Lung (tissue), 12 donors: ENCODE data around the gene LRRC17. TPM values are rescaled to one million over a fixed set of nuclear protein-coding genes. Genes with fewer than 3 reads are reported as not detected.

Experiments used
- ATAC-seq: fragments of 200-7000 bp; cut with Tn5 transposase; one replicate; pipeline ENCODE4 v1.9.1; 2020; ENCODE audit warnings: moderate number of reproducible peaks; ENCODE audit not compliant: insufficient read depth, low FRiP score
- DNase-seq, 3 donors: peaks; one replicate each; pipeline ENCODE4 v3.0.0-alpha.2; 2013 to 2017
- H3K27ac ChIP-seq, 2 donors: one replicate each; pipeline ENCODE4 v1.5.1; 2013; ENCODE audit warnings: mild to moderate bottlenecking in 2 of 2, moderate library complexity in 2 of 2, control low read depth in 1 of 2, inconsistent platforms in 1 of 2, low read depth in 1 of 2, low read length in 1 of 2
- H3K27me3 ChIP-seq, 3 donors: one replicate each; pipeline ENCODE4 v1.5.1; 2013; ENCODE audit warnings: low read length in 2 of 3; ENCODE audit not compliant: control insufficient read depth in 3 of 3, insufficient read depth in 3 of 3
- H3K36me3 ChIP-seq, 4 donors: one replicate each; pipeline ENCODE4 v1.5.1; 2013; ENCODE audit warnings: low read length in 4 of 4, mild to moderate bottlenecking in 1 of 4, moderate library complexity in 1 of 4; ENCODE audit not compliant: control insufficient read depth in 4 of 4, insufficient read depth in 4 of 4
- H3K4me1 ChIP-seq, 5 donors: one replicate each; pipeline ENCODE4 v1.5.1; 2013; ENCODE audit warnings: low read length in 5 of 5, mild to moderate bottlenecking in 2 of 5, moderate library complexity in 1 of 5; ENCODE audit not compliant: control insufficient read depth in 5 of 5, insufficient read depth in 5 of 5
- H3K4me3 ChIP-seq: one replicate; pipeline ENCODE4 v1.5.1; 2013; ENCODE audit warnings: mild to moderate bottlenecking, control low read depth, moderate library complexity
- H3K9ac ChIP-seq, 2 donors: one replicate each; pipeline ENCODE4 v1.5.1; 2013; ENCODE audit warnings: low read length in 2 of 2, control low read depth in 1 of 2; ENCODE audit not compliant: insufficient read depth in 1 of 2
- H3K9me3 ChIP-seq, 4 donors: one replicate each; pipeline ENCODE4 v1.5.1; 2013; ENCODE audit warnings: low read length in 3 of 4, mild to moderate bottlenecking in 1 of 4, moderate library complexity in 1 of 4; ENCODE audit not compliant: control insufficient read depth in 4 of 4, insufficient read depth in 3 of 4
- WGBS, 2 donors: extraction: QIAGEN DNeasy Blood & Tissue Kit; methylation state at CpG; one replicate each; pipeline ENCODE4 v1.1.7; 2013; 5-methylcytosine and 5-hydroxymethylcytosine counted together
- polyA plus RNA-seq, 2 donors: library from polyadenylated mRNA; stranded (reverse); fragments of 200-250 nt; gene quantifications; one replicate each; pipeline ENCODE4 v1.2.1, GENCODE V29; 2013
- total RNA-seq, 2 donors: library from RNA; depleted of rRNA in 1 of 2; stranded (reverse); fragments of >200 nt in 1 of 2; gene quantifications; one replicate each; pipeline ENCODE4 v1.2.1, GENCODE V29; 2014 to 2021
- TF ChIP-seq, protein P1 (sequence below): IDR thresholded peaks from 2 replicates; pipeline ENCODE4 v1.5.1; 2012; ENCODE audit warnings: mild to moderate bottlenecking; ENCODE audit errors: control extremely low read depth, extremely low read depth
- donor health status: control.
- donor health status: control.
- donor health status: Bipolar disorder and iron deficiency.
- donor health status: healthy.
- donor health status: DM: yes; HTN: yes; CAD: no.

Gene LRRC17
- total and polyA plus RNA-seq, 4 donors: 0.63 to 81.6 (median 2.2) TPM

DNA sequence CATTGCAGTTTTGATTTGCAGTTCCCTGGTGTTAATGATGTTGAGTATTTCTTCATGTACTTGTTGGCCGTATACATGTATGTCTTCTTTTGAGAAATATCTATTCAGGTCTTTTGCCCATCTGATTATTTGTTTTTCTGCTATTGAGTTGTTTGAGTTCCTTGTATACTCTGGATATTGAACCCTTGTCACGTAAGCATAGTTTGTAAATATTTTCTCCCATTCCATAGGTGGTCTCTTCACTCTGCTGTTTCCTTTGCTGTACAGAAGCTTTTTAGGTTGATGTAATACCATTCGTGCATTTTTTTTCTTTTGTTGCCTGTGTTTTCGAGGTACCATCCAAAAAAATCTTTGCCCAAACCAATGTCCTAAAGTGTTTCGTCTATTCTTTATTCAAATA is 43.6 kb upstream of the LRRC17 start:
- ATAC-seq: no peak
- Histone ChIP-seq H3K9ac (no peak overlapping the region), H3K27me3 (no peaks in the 10 kb centered on the region), H3K27ac (no peak overlapping the region), H3K9me3 (no peaks in the 10 kb centered on the region), H3K4me1 (peaks cover 0 to 19% (median 3%) of the 10 kb centered on the region in 5 donors), H3K36me3 (no peaks in the 10 kb centered on the region), H3K4me3 (no peak overlapping the region)
- DNase-seq: no peak
- TF ChIP-seq, protein P1, sequence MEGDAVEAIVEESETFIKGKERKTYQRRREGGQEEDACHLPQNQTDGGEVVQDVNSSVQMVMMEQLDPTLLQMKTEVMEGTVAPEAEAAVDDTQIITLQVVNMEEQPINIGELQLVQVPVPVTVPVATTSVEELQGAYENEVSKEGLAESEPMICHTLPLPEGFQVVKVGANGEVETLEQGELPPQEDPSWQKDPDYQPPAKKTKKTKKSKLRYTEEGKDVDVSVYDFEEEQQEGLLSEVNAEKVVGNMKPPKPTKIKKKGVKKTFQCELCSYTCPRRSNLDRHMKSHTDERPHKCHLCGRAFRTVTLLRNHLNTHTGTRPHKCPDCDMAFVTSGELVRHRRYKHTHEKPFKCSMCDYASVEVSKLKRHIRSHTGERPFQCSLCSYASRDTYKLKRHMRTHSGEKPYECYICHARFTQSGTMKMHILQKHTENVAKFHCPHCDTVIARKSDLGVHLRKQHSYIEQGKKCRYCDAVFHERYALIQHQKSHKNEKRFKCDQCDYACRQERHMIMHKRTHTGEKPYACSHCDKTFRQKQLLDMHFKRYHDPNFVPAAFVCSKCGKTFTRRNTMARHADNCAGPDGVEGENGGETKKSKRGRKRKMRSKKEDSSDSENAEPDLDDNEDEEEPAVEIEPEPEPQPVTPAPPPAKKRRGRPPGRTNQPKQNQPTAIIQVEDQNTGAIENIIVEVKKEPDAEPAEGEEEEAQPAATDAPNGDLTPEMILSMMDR: no peak
- 97 to 98% methylated on average over 5 of the region's 5 CpGs for WGBS, 2 donors

DNA sequence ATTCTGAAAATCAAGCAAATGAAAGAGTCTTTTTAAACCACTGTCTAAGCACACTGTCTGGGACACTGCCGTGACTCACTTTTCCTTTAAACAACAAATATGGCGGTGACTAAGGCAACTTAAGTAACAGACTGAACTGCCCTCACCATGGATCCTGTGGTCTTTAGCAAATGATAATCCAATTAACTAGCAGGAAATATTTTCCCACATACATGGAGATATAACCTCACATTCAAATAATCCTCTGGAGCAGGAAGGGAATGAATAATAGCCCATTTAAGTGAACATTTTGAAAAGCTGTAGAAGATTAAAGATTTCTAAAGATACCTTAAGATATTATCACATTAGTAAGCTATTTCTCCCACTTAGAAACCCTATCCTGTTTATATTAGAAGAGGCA is 40.3 kb upstream of the LRRC17 start:
- WGBS, 2 donors: 95 to 100% methylated on average over 2 of the region's 2 CpGs

DNA sequence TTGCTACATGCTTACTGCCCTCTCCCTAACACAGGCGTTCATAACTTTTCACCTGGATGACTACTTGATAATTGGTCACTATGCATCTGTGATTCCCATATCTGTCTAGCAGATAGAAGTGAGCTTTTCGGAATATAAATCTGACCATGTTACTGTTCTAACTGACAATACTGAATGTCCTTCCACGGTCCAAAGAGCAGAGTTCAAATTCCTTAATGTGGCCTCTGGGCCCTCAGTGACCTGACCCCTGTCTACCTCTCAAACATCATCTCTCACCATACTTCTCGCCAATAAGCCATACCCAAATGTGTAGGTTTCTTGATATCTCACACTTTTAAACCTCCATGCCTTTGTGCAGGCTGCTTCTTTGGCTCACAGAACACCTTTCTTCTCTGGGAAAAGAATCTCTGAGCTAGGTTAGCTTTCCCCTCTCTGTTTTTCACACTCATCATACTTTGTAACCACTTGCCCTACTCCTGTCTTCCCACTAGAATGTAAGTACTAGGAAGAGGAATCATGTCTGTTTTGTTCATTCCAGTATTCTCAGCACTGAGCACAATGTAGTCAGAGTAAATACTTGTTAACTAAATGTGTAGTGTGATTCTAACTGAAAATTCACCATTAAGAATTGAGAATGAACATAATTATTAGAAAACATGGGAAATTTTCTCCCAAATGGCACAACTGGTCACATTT is 39.2 kb upstream of the LRRC17 start:
- ATAC-seq: no peak
- no peaks in the 10 kb centered on the region for H3K27me3 ChIP-seq
- TF ChIP-seq, protein P1: no peak
- no peaks in the 10 kb centered on the region for H3K36me3 ChIP-seq
- H3K9me3 ChIP-seq: no peaks in the 10 kb centered on the region
- WGBS, 2 donors: 91% methylated on average over 4 of the region's 4 CpGs
- H3K27ac ChIP-seq: no peak overlapping the region
- H3K9ac ChIP-seq: no peak overlapping the region
- no peak for DNase-seq
- H3K4me1 ChIP-seq: no peaks in the 10 kb centered on the region
- no peak overlapping the region for H3K4me3 ChIP-seq

More for the DNA sequence above, 40.3 kb upstream of the LRRC17 start:
- Histone ChIP-seq H3K9ac (no peak overlapping the region), H3K27me3 (no peaks in the 10 kb centered on the region), H3K4me3 (no peak overlapping the region), H3K4me1 (no peaks in the 10 kb centered on the region), H3K9me3 (no peaks in the 10 kb centered on the region), H3K27ac (no peak overlapping the region), H3K36me3 (no peaks in the 10 kb centered on the region)
- TF ChIP-seq, protein P1: no peak
- ATAC-seq (no peak), DNase-seq (no peak)
